A673 (cell line): Measurements from ENCODE around the gene SNRPA. TPM values are rescaled to one million over a fixed set of nuclear protein-coding genes. Genes with fewer than 3 reads are reported as not detected.

ENCODE experiments used
- BruUV-seq: library from RNA; stranded (reverse); fragments of 400-500 nt; replicated peaks from 2 replicates; lab custom pipeline; 2021; lab: Mats Ljungman, UMichigan
- CTCF ChIA-PET: fragments of 300-600 bp; sonication (Branson Sonifier 250); formaldehyde crosslinking; loops from one replicate; lab custom pipeline; 2022; ENCODE audit warnings: antibody characterized with exemption; lab: Charles Lee
- POLR2A ChIA-PET: fragments of 300-600 bp; sonication (Branson Sonifier 250); formaldehyde crosslinking; loops from one replicate; lab custom pipeline; 2022; ENCODE audit warnings: antibody characterized with exemption; ENCODE audit not compliant: low non-redundant PET; lab: Charles Lee
- DNase-seq: peaks from one replicate; pipeline ENCODE4 v3.0.0-alpha.2; 2015; ENCODE audit warnings: low spot score
- H3K27ac ChIP-seq: fragments of 200-600 bp; sonication (generic); 2 replicates; pipeline ENCODE4 v1.5.1; 2016; ENCODE audit warnings: mixed run types, low read depth, mild to moderate bottlenecking, mixed read lengths, antibody characterized with exemption, low read length; ENCODE audit not compliant: poor library complexity, severe bottlenecking
- H3K27me3 ChIP-seq: fragments of 200-600 bp; sonication (generic); replicated peaks from 2 replicates; pipeline ENCODE4 v1.6.1; 2017; ENCODE audit warnings: mixed run types, low read depth, mild to moderate bottlenecking, mixed read lengths, antibody characterized with exemption, low read length; ENCODE audit not compliant: insufficient read depth, poor library complexity
- H3K36me3 ChIP-seq: fragments of 200-600 bp; sonication (generic); 2 replicates; pipeline ENCODE4 v1.6.1; 2016; ENCODE audit warnings: mixed run types, mild to moderate bottlenecking, mixed read lengths, antibody characterized with exemption, low read length; ENCODE audit not compliant: insufficient read depth, poor library complexity, severe bottlenecking
- H3K4me1 ChIP-seq: fragments of 200-600 bp; sonication (generic); 2 replicates; pipeline ENCODE4 v1.6.1; 2017; ENCODE audit warnings: mixed run types, mild to moderate bottlenecking, mixed read lengths, antibody characterized with exemption, low read length; ENCODE audit not compliant: insufficient read depth, poor library complexity, severe bottlenecking
- H3K4me3 ChIP-seq: fragments of 200-600 bp; sonication (generic); 2 replicates; pipeline ENCODE4 v1.5.1; 2016; ENCODE audit warnings: low read depth, mixed run types, mild to moderate bottlenecking, mixed read lengths, low read length; ENCODE audit not compliant: poor library complexity, severe bottlenecking
- H3K9me3 ChIP-seq: fragments of 200-600 bp; sonication (generic); 2 replicates; pipeline ENCODE4 v1.6.1; 2016; ENCODE audit warnings: mixed run types, low read depth, mild to moderate bottlenecking, mixed read lengths, antibody characterized with exemption, low read length; ENCODE audit not compliant: poor library complexity, severe bottlenecking
- CTCF ChIP-seq: fragments of 300-800, 200-600 bp; sonication (generic); conservative IDR thresholded peaks from 2 replicates; pipeline ENCODE4 v1.5.1; 2017; ENCODE audit warnings: low read depth, mild to moderate bottlenecking, antibody characterized with exemption, low read length, moderate library complexity, mixed read lengths
- EZH2 ChIP-seq: fragments of 200-600 bp; sonication (generic); IDR thresholded peaks from 2 replicates; pipeline ENCODE4 v1.6.1; 2017; ENCODE audit warnings: borderline replicate concordance, low read depth, mild to moderate bottlenecking, mixed read lengths, antibody characterized with exemption, low read length; ENCODE audit not compliant: poor library complexity, severe bottlenecking
- intact Hi-C: fragments of 100-400 bp; cut with micrococcal nuclease; formaldehyde crosslinking; loops from one replicate; pipeline ENCODE4 v1.10.0; 2022; ENCODE audit not compliant: unreplicated experiment
- total RNA-seq: library from RNA; stranded (reverse); gene quantifications from 2 replicates; pipeline ENCODE4 v1.2.3, GENCODE V29; 2021

SNRPA gene
- total RNA-seq, 1 experiment from 2014 or later, result 167 TPM

DNA sequence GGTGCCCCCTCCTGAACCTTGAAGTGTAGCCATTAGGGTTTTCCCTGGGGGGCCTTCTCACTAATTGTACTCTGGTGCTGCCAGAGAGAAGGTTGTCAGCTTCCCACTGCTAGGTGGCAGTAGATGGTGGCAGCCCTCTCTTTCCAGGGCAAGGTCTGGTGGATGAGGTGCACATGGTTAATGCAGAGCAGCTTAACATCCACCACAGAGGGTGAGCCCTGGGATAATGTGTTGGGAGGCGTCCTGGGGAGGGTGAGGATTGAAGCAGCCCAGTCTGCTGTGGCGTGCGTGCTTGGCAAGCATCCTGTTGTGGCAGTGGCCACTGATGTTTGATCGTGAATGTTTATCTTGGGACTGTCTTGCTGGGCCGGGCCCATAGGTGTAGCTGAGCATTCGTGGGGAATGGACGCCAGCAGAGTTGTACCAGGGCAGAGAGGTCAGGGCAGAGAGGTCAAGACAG, 53.8 kb downstream of the SNRPA start:
- ChIA-PET CTCF (interaction anchor here (0.9 kb wide), 1 partner anchor 28 kb away, joined by 3 read pairs; no protein-coding TSS in a partner anchor), POLR2A (no interaction called here)
- TF ChIP-seq EZH2 (no peak), CTCF (peak; percentile 24; the same call in 1 of the 2 replicates)
- no TSS peak for BruUV-seq
- H3K36me3 ChIP-seq, result peaks cover 49% of the 10 kb centered on the region
- H3K27ac ChIP-seq, result peak overlapping the region; percentile 47
- H3K4me1 ChIP-seq, result peaks cover 64% of the 10 kb centered on the region
- H3K9me3 ChIP-seq, result no peaks in the 10 kb centered on the region
- intact Hi-C loops, result loop anchor here (10.0 kb wide), 1 partner anchor 90 kb away; the partner anchor contains the start of genes COQ8B and ITPKC
- no peak overlapping the region for H3K4me3 ChIP-seq
- no peak for DNase-seq
- no peaks in the 10 kb centered on the region for H3K27me3 ChIP-seq

DNA sequence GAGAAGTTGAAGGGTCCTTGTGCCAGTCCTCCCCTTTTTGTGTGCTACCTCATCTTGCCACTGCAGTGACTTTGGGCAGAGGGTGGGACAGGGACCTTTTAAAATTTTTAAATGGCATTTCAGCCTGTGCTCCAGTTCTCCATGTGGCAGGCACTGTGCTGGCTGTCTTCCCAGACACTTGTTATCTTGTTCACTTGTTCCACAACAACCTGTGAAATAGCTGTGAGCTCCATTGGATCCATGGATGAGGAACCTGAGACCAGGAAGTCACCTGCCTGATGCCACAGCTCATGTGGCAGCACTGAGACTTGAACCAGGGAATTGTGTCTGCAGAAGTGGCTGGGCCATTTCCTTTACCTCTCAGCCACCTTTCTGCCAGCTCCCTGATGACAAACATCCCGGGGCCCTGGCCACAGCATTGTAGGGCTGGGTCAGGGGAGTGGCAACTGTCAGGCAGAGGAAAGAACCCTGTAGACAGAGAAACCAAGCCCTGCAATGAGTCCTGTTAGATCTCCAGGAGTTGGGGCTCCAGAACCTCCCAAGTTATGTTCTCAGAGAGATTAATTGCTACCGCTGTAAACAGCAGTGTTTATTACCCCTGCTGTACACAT, 54.4 kb downstream of the SNRPA start:
- BruUV-seq, result no TSS peak
- CTCF ChIA-PET, result no interaction called here
- intact Hi-C loops, result loop anchor here (10.0 kb wide), 1 partner anchor 91 kb away; the partner anchor contains the start of genes COQ8B and ITPKC
- Histone ChIP-seq H3K36me3 (peaks cover 49% of the 10 kb centered on the region), H3K27me3 (no peaks in the 10 kb centered on the region), H3K4me1 (peaks cover 58% of the 10 kb centered on the region), H3K9me3 (no peaks in the 10 kb centered on the region), H3K27ac (peak overlapping the region; percentile 47), H3K4me3 (no peak overlapping the region)
- POLR2A ChIA-PET, result no interaction called here
- no peak for DNase-seq
- TF ChIP-seq EZH2 (no peak), CTCF (no peak)

GRCh38 chr19:40806423-40807146, 55.6 kb downstream of the SNRPA start:
- POLR2A ChIA-PET, result interaction anchor here (1.0 kb wide), 1 partner anchor 28 kb away, joined by 3 read pairs; no protein-coding TSS in a partner anchor
- intact Hi-C loops, result loop anchor here (10.0 kb wide), 1 partner anchor 92 kb away; the partner anchor contains the start of genes COQ8B and ITPKC
- Histone ChIP-seq H3K4me1 (peaks cover 52% of the 10 kb centered on the region), H3K4me3 (peak overlapping the region; percentile 20), H3K36me3 (peaks cover 40% of the 10 kb centered on the region), H3K9me3 (no peaks in the 10 kb centered on the region), H3K27ac (peak overlapping the region; percentile 47), H3K27me3 (no peaks in the 10 kb centered on the region)
- BruUV-seq, result no TSS peak
- CTCF ChIA-PET, result interaction anchor here (0.5 to 1.5 kb wide), 13 partner anchors 8 to 456 kb away, joined by 3 to 18 read pairs (median 4); partner anchors contain the start of genes ACTMAP, EGLN2, RAB4B and SNRPA
- peak; percentile 99 for DNase-seq
- TF ChIP-seq CTCF, result peak; percentile 100
- no peak for TF ChIP-seq EZH2
